T-helper 2 cell (primary cell): ENCODE data around the gene RGS2.
A peak's percentile ranks its signal among the peaks of the same experiment; 100 is the strongest.

ENCODE experiments used
- DNase-seq, 5 experiments: peaks; one replicate each; pipeline versions ENCODE4 v3.0.0 to v3.0.0-alpha.2; 2012 to 2022

The RGS2 gene

DNA sequence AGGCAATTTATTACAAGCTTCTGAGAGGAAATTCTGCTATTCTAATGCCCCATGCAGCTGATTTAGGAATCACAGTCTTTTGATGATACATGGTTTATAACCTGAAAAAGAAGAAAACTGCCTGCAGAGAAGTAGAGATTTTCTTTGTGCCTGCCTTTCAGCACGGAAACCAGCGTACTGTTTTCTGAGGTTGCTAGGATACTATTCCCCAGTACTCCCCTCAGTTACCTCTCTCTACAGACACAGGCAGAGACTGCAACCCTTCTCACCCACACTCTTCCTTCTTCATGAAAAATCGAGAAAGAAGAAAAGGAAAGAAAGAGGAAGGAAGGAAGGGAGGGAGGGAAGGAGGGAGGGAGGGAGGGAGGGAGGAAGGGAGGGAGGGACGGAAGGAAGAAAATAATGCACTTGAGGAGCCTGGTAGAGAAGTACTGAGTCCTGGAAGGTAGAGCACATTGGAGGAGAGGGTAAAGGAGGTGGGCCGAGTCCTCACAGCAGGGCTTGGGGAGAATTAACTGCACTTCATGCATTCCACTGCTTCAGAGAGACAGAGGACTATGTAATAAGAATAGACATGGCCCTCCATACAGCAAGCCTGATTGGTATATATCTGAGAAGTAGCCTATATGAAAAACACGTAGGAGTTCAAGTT, 21.9 kb downstream of the RGS2 start:
- no peak for DNase-seq

DNA sequence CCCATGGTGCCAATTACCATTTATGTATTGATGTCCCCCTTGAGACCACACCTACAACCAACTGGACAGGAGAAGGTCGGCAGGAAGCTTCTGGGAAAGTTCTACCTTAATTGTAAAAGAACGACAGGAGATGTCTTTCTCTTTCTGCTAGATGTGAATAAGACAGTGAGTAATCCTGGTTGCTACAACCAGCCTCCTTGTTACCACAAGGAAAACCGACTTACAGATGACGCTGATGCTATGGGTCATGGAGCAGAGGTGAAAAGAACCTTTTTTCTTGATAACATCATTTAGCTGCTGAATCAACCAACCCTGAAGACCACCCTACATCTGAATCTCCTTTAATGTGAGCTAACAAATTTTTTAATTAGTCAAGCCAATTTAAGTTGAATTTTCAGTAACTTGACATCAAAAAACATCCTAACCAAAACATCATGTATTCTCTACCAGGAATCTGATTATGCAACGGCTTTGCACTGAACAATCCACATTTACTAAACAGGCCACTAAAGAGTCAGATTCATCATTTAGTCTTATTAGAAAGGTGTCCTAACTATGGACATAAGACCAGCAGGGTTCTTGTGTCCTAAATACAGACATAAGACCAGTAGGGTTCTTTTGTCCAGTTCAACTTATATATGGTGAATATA, 23.0 kb downstream of the RGS2 start:
- no peak for DNase-seq

DNA sequence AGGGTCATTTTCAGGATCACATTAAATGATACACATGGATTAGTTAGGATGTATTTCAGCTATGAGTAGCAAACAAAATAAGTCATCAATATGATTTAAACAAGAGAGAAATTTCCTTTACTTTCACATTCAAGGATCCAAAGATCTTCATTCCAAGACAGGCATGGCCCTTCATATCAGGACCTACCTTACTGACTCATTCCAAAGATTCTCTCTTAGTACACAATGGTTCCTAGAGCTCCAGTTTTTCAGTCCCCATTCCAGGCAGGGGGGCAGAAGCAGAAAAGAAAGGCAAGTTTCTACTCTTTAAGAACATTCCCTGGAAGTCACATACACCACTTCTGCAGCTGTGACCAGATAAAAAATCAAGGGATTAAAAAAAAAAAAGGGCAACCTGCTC, 23.7 kb downstream of the RGS2 start:
- no peak for DNase-seq

DNA sequence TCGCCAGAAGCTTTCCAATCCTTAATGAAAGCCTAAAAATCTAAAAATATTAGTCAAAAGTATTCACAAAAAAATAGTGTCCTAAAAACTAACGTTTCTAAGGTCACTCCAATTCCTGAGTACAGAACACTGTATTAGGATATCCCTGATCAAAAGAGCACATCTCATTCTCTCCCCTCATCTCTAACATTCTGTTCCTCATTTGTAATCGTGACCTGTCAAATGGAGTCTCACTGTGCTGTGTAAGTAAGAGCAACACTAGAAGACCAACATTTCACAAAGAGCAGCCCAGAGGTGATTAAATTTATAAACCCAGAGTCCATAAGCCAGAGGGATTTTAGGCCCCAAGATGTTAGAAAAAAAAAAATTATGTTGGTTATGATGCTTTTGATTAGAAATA, 26.3 kb downstream of the RGS2 start:
- no peak for DNase-seq

DNA sequence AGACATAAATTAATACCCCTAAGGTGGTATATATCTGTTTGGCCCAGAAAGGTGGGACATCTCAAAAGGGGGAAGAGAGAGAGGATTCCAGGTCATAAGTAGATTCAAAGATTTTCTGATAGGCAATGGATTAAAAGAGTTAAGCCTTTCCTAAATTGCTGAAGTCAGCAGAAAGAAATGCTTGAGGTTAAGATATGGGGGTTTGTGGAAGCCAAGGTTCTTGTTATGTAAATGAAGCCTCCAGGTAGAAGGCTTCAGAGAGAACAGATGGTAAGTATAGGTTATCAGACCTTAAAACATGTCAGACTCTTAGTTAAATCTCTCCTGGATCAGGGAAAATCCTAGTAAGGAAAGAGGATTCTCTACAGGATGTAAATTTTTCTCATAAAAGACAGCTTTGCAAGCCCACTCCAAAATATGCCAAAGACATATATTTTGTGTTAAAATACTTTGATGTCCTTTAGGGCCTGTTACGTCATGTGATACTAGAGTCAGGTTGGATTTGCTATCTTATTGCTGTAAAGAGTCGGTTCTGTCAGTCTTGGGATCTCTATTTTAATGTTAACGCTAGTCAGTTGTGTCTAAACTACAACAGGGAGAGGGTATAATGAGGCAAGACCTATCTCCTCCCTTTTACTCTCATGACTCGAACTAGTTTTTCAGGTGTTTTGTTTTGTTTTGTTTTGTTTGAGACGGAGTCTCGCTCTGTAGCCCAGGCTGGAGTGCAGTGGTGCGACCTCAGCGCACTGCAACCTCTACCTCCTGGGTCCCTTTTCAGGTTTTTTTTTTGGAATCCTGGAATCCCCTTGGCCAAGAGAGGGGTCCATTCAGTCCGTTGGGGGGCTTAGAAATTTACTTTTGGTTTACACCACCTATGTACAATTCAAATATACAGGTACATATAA, 30.6 kb downstream of the RGS2 start:
- no peak for DNase-seq

DNA sequence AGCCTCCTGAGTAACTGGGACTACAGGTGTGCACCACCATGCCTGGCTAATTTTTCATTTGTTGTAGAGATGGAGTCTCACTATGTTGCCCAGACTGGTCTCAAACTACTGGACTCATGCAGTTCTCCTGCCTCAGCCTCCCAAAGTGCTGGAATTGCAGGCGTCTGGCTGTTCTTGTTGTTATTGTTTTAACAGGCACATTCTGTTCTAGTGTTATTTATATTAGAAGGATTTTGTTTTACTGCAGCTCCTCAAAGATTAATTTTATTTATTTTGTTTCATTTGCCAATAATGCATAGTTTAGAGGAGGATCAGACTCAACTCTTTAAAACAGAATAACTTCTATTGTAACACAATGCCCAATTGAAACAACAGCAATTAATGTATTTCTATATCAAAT, 35.5 kb downstream of the RGS2 start:
- no peak for DNase-seq

DNA sequence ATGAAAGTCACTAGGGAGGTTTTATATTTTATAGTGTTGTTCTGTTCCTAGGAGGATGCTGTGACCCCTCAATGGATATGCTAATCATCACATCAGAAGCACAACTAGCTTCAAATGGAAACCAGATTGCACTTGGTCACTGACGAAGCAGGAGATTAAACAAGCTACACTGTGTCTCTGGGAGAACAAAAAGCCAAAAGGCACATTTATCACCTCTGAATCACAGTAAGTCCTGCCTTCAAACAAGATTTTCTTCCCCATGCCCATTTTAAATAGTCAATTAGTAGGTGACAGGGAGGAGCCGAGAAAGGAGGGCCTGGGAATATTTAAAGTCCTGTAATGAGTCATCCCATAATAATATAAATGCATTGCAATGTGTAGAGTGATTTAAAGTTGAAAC, 38.1 kb downstream of the RGS2 start:
- DNase-seq: no peak

DNA sequence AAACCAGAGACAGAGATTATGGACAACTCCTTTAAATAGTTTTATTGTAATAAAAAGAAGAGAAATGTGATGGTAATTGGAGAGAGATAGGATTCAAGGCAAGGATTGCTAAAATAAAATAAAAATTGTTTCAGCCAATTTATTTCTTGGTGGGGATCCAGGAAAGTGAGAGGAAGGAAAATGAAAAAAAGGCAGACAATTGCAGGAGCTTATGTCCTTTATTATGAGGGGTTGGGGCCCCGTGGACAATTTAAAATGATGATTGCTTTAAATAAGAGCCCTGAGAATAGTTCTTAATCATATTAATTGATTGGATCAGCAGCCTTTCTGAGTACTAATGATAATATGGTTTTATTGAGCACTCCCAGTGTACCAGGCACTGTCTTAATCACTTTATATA, 40.2 kb downstream of the RGS2 start:
- no peak for DNase-seq

DNA sequence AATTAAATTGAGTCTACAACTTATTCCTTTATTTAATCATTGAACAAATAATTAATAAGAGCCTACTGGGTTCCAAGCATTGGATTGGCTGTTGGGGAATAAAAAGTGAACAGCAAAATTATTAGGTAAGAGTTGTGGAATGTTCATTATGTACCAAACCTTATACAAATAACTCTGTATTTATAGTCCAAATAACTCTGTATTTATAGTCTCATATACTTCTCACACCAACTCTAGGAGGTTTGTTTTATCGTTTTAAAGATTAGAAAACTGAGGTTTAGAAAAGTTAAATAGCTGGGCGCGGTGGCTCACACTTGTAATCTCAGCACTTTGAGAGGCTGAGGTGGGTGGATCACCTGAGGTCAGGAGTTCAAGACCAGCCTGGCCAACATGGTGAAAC, 40.6 kb downstream of the RGS2 start:
- DNase-seq: no peak

DNA sequence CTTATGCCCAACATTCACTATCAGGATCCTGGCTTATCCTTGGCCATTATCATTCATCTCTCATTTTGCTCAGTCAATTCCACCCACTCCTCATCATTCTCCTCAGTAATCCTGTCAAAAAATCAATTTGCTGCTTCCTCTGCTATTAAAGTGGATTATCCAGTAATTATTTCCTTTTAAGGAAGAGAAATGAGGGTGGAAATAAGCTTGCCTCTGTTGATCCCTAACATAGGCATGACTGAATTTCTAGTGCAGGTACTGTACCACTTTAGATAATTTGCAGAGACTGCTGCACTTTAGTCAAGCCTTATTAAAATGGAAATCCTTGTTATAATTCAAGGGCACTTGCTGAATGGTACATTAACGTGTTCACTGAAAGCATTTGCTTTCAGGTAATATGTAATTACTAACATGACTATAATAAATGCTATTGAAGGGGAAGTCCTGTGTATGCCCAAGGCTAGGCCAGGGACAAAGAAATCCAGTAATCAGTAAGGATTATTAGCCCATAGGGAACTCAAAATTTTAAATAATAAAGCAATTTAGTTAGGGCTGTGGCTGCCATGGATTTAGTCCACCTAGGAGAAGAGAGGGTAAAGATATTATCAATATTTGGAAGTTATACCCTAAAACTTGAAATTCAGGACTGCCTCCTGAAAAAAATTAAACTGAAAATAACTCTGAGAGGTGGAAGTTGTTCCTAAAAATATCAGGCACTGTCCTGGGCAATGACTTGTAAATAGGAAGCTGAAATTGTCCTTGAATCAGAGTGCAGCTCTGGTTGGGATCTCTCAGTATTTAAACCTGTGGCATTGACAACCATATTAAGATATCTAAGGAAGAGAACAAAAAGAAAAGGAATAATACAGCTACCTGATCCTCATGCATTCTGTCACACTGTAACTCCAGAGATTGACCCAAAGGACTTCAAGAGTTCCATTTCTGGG, 43.4 kb downstream of the RGS2 start:
- DNase-seq: no peak

DNA sequence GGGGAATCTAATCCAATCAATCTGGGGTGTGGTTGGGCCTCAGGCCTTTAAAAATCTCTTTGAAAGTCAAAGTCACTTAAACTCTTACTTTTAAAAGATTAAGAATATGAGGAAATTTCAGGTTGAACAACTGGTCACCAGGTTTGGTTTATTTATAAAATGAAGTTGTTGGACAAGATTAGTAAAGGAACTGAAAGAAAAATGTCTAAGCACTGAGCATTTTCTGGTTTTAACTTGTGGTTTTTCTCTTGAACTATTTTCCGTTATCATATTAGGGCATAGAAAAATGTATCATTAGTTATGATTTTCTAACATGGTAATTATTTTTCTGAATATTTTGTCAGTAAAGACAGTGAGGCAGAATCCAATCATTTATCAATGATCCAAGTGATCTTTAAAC, 49.6 kb downstream of the RGS2 start:
- no peak for DNase-seq

DNA sequence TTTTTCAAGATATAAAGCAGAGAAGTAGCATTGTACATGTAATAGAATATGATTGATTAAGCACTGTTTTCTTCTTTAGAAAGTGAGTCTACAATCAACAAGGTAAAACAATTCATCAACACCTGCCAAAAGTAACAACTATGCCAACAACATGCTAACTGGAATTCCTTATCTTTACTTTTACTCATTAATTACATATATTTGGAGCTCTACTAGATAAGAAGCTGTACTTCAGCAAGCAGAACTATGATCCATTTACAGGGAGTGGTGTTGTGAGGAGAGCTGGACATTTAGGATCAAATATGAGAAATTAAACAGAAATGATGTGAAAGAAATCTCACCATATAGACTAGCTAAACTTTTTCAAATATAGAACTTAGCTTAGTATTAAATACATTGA, 51.0 kb downstream of the RGS2 start:
- no peak for DNase-seq

DNA sequence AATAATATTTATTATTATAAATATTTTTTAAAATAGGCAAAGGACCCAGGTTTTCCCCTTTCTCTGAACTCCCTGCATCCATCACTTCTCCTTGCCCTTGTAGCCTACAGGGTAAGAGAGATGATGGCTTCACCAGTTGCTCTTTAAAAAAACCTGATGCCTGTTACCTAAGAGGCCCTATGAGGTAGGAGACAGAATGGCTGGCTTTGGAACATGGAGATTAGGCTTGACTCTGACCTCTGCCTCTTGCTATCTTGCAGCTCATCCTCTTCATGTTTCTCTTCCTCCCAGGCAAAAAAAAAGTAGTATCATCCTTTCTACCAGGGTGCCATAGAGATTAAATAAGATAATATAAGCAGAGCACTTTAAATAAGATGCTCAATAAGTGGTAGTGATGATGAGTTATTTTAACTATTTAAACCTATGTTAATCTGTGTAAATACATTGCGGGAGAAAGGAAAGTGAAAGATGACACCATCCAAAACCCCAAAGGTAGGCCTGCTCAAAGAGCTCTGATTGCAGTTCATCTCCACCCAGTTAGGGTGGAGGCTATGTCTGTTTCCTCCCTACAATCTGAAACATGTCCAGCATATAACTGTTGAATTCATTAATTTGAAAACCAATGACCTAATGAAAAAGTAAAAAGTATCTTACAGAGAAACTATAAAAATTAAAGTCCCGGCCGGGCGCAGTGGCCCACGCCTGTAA, 51.8 kb downstream of the RGS2 start:
- DNase-seq: peak in 1 of 5 experiments; percentile 30

DNA sequence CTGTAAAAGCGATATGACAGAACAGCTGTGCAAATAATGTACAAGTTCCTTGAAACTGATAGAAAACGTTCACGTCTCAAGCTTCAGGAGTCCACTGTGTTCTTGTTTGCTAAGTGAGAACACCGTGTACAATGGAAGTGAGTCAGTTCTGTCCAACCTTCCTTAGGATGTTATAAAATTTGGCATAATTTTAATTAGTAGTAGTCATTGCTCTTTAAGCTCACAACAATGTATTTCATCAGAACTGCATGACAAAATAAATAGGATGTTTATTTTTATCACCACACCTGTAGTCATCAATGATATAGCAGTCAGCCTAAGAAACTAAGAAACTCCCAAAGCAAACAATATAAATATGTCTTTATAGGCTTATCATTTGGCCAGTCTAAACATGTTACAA, 53.0 kb downstream of the RGS2 start:
- DNase-seq: no peak
